ENCODE results near the gene TBK1.

The TBK1 gene

GRCh38 chr12:64428956-64429355 lies 23.0 kb upstream of the TBK1 start:
- Histone ChIP-seq H3K4me1 (ENCODE audit: control insufficient read depth, insufficient read depth, low read length) (no peaks in the 10 kb centered on the region), H3K9me3 (ENCODE audit: control insufficient read depth, low read length) (no peaks in the 10 kb centered on the region), H3K9ac (ENCODE audit: low read length) (no peak overlapping the region), H3K27me3 (ENCODE audit: control insufficient read depth, insufficient read depth, low read length) (no peaks in the 10 kb centered on the region), H3K36me3 (ENCODE audit: control insufficient read depth, insufficient read depth, low read length) (peaks cover 8% of the 10 kb centered on the region), H3K4me3 (ENCODE audit: low read length) (no peak overlapping the region)

GRCh38 chr12:64430886-64431285 lies 21.0 kb upstream of the TBK1 start:
- Histone ChIP-seq H3K4me1 (ENCODE audit: control insufficient read depth, insufficient read depth, low read length) (no peaks in the 10 kb centered on the region), H3K9me3 (ENCODE audit: control insufficient read depth, low read length) (no peaks in the 10 kb centered on the region), H3K4me3 (ENCODE audit: low read length) (no peak overlapping the region), H3K9ac (ENCODE audit: low read length) (no peak overlapping the region), H3K36me3 (ENCODE audit: control insufficient read depth, insufficient read depth, low read length) (peaks cover 3% of the 10 kb centered on the region), H3K27me3 (ENCODE audit: control insufficient read depth, insufficient read depth, low read length) (no peaks in the 10 kb centered on the region)

- H3K27me3 ChIP-seq (ENCODE audit: control insufficient read depth, insufficient read depth, low read length): no peaks in the 10 kb centered on the region
- no peak overlapping the region for H3K4me3 ChIP-seq (ENCODE audit: low read length)
- H3K9ac ChIP-seq (ENCODE audit: low read length): no peak overlapping the region
- H3K4me1 ChIP-seq (ENCODE audit: control insufficient read depth, insufficient read depth, low read length): no peaks in the 10 kb centered on the region
- H3K36me3 ChIP-seq (ENCODE audit: control insufficient read depth, insufficient read depth, low read length): peaks cover 3% of the 10 kb centered on the region
- no peaks in the 10 kb centered on the region for H3K9me3 ChIP-seq (ENCODE audit: control insufficient read depth, low read length)
Observed at GRCh38 chr12:64431791-64432190, 20.1 kb upstream of the TBK1 start.

GRCh38 chr12:64433915-64434314 lies 18.0 kb upstream of the TBK1 start:
- Histone ChIP-seq H3K27me3 (ENCODE audit: control insufficient read depth, insufficient read depth, low read length) (no peaks in the 10 kb centered on the region), H3K4me3 (ENCODE audit: low read length) (no peak overlapping the region), H3K9me3 (ENCODE audit: control insufficient read depth, low read length) (no peaks in the 10 kb centered on the region), H3K36me3 (ENCODE audit: control insufficient read depth, insufficient read depth, low read length) (peaks cover 3% of the 10 kb centered on the region), H3K9ac (ENCODE audit: low read length) (no peak overlapping the region), H3K4me1 (ENCODE audit: control insufficient read depth, insufficient read depth, low read length) (no peaks in the 10 kb centered on the region)

GRCh38 chr12:64440100-64440499 lies 11.8 kb upstream of the TBK1 start:
- Histone ChIP-seq H3K4me1 (ENCODE audit: control insufficient read depth, insufficient read depth, low read length) (no peaks in the 10 kb centered on the region), H3K9me3 (ENCODE audit: control insufficient read depth, low read length) (no peaks in the 10 kb centered on the region), H3K4me3 (ENCODE audit: low read length) (no peak overlapping the region), H3K9ac (ENCODE audit: low read length) (no peak overlapping the region), H3K36me3 (ENCODE audit: control insufficient read depth, insufficient read depth, low read length) (peaks cover 4% of the 10 kb centered on the region), H3K27me3 (ENCODE audit: control insufficient read depth, insufficient read depth, low read length) (no peaks in the 10 kb centered on the region)

- no peaks in the 10 kb centered on the region for H3K27me3 ChIP-seq (ENCODE audit: control insufficient read depth, insufficient read depth, low read length)
- H3K9ac ChIP-seq (ENCODE audit: low read length): no peak overlapping the region
- peaks cover 4% of the 10 kb centered on the region for H3K36me3 ChIP-seq (ENCODE audit: control insufficient read depth, insufficient read depth, low read length)
- no peaks in the 10 kb centered on the region for H3K9me3 ChIP-seq (ENCODE audit: control insufficient read depth, low read length)
- H3K4me3 ChIP-seq (ENCODE audit: low read length): no peak overlapping the region
- no peaks in the 10 kb centered on the region for H3K4me1 ChIP-seq (ENCODE audit: control insufficient read depth, insufficient read depth, low read length)
Observed at GRCh38 chr12:64445490-64445889, 6.4 kb upstream of the TBK1 start.

GRCh38 chr12:64446295-64446694 lies 5.6 kb upstream of the TBK1 start:
- H3K9me3 ChIP-seq (ENCODE audit: control insufficient read depth, low read length): no peaks in the 10 kb centered on the region
- H3K9ac ChIP-seq (ENCODE audit: low read length): no peak overlapping the region
- H3K36me3 ChIP-seq (ENCODE audit: control insufficient read depth, insufficient read depth, low read length): peaks cover 4% of the 10 kb centered on the region
- H3K4me1 ChIP-seq (ENCODE audit: control insufficient read depth, insufficient read depth, low read length): no peaks in the 10 kb centered on the region
- no peak overlapping the region for H3K4me3 ChIP-seq (ENCODE audit: low read length)
- H3K27me3 ChIP-seq (ENCODE audit: control insufficient read depth, insufficient read depth, low read length): no peaks in the 10 kb centered on the region

- no peaks in the 10 kb centered on the region for H3K4me1 ChIP-seq (ENCODE audit: control insufficient read depth, insufficient read depth, low read length)
- H3K4me3 ChIP-seq (ENCODE audit: low read length): no peak overlapping the region
- no peaks in the 10 kb centered on the region for H3K27me3 ChIP-seq (ENCODE audit: control insufficient read depth, insufficient read depth, low read length)
- no peak overlapping the region for H3K9ac ChIP-seq (ENCODE audit: low read length)
- no peaks in the 10 kb centered on the region for H3K36me3 ChIP-seq (ENCODE audit: control insufficient read depth, insufficient read depth, low read length)
- H3K9me3 ChIP-seq (ENCODE audit: control insufficient read depth, low read length): no peaks in the 10 kb centered on the region
Observed at GRCh38 chr12:64450057-64450640, 1.8 kb upstream of the TBK1 start.

GRCh38 chr12:64450711-64451486 lies 1.0 kb upstream of the TBK1 start:
- Histone ChIP-seq H3K36me3 (ENCODE audit: control insufficient read depth, insufficient read depth, low read length) (no peaks in the 10 kb centered on the region), H3K9me3 (ENCODE audit: control insufficient read depth, low read length) (no peaks in the 10 kb centered on the region), H3K4me3 (ENCODE audit: low read length) (no peak overlapping the region), H3K27me3 (ENCODE audit: control insufficient read depth, insufficient read depth, low read length) (no peaks in the 10 kb centered on the region), H3K4me1 (ENCODE audit: control insufficient read depth, insufficient read depth, low read length) (no peaks in the 10 kb centered on the region), H3K9ac (ENCODE audit: low read length) (peak overlapping the region; percentile 96)

GRCh38 chr12:64452559-64453329 lies 824 bp downstream of the TBK1 start:
- Histone ChIP-seq H3K9ac (ENCODE audit: low read length) (peak overlapping the region; percentile 96), H3K9me3 (ENCODE audit: control insufficient read depth, low read length) (no peaks in the 10 kb centered on the region), H3K27me3 (ENCODE audit: control insufficient read depth, insufficient read depth, low read length) (no peaks in the 10 kb centered on the region), H3K4me3 (ENCODE audit: low read length) (peak overlapping the region; percentile 94), H3K4me1 (ENCODE audit: control insufficient read depth, insufficient read depth, low read length) (no peaks in the 10 kb centered on the region), H3K36me3 (ENCODE audit: control insufficient read depth, insufficient read depth, low read length) (no peaks in the 10 kb centered on the region)

GRCh38 chr12:64455506-64455905 lies 3.6 kb downstream of the TBK1 start:
- H3K9me3 ChIP-seq (ENCODE audit: control insufficient read depth, low read length): no peaks in the 10 kb centered on the region
- peaks cover 9% of the 10 kb centered on the region for H3K4me1 ChIP-seq (ENCODE audit: control insufficient read depth, insufficient read depth, low read length)
- H3K4me3 ChIP-seq (ENCODE audit: low read length): no peak overlapping the region
- H3K9ac ChIP-seq (ENCODE audit: low read length): no peak overlapping the region
- H3K36me3 ChIP-seq (ENCODE audit: control insufficient read depth, insufficient read depth, low read length): no peaks in the 10 kb centered on the region
- no peaks in the 10 kb centered on the region for H3K27me3 ChIP-seq (ENCODE audit: control insufficient read depth, insufficient read depth, low read length)

- Histone ChIP-seq H3K9ac (ENCODE audit: low read length) (no peak overlapping the region), H3K36me3 (ENCODE audit: control insufficient read depth, insufficient read depth, low read length) (no peaks in the 10 kb centered on the region), H3K4me3 (ENCODE audit: low read length) (no peak overlapping the region), H3K9me3 (ENCODE audit: control insufficient read depth, low read length) (no peaks in the 10 kb centered on the region), H3K27me3 (ENCODE audit: control insufficient read depth, insufficient read depth, low read length) (no peaks in the 10 kb centered on the region), H3K4me1 (ENCODE audit: control insufficient read depth, insufficient read depth, low read length) (peaks cover 9% of the 10 kb centered on the region)
Observed at GRCh38 chr12:64456119-64456518, 4.2 kb downstream of the TBK1 start.

Data from mucosa of stomach (tissue), 1 donor.